Keratinocyte (primary cell): ENCODE results near the gene DISC1. TPM values are rescaled to one million over a fixed set of nuclear protein-coding genes. Genes with fewer than 3 reads are reported as not detected.

Source experiments
- DNase-seq: peaks from one replicate; pipeline ENCODE4 v3.0.0-alpha.2; 2011; ENCODE audit warnings: low read depth, missing footprints, low spot score
- FAIRE-seq: peaks from 2 replicates; lab custom pipeline; 2011; peaks lifted over from hg19 to GRCh38; lab: Jason Lieb, UNC
- H2AFZ ChIP-seq: 2 replicates; pipeline ENCODE4 v1.6.0; 2012; ENCODE audit warnings: low read length, control low read depth, inconsistent platforms; ENCODE audit not compliant: control insufficient read depth
- H3K27ac ChIP-seq: 2 replicates; pipeline ENCODE4 v1.5.1; 2011; ENCODE audit warnings: low read length; ENCODE audit not compliant: control insufficient read depth, insufficient read depth
- H3K27me3 ChIP-seq: 3 replicates; pipeline ENCODE4 v1.6.0; 2011; ENCODE audit warnings: low read length; ENCODE audit not compliant: control insufficient read depth, insufficient read depth; ENCODE audit errors: extremely low read depth
- H3K36me3 ChIP-seq, 2 experiments: 2 replicates in 1 of 2; 3 replicates in 1 of 2; pipeline ENCODE4 v1.5.1; 2011; ENCODE audit warnings: low read length in 2 of 2, mild to moderate bottlenecking in 1 of 2; ENCODE audit not compliant: control insufficient read depth in 2 of 2, insufficient read depth in 2 of 2; ENCODE audit errors: extremely low read depth in 1 of 2
- H3K4me1 ChIP-seq: 3 replicates; pipeline ENCODE4 v1.5.1; 2011; ENCODE audit warnings: low read length; ENCODE audit not compliant: control insufficient read depth, insufficient read depth; ENCODE audit errors: extremely low read depth
- H3K4me2 ChIP-seq: 3 replicates; pipeline ENCODE4 v1.6.0; 2011; ENCODE audit warnings: low read depth, low read length; ENCODE audit not compliant: control insufficient read depth, insufficient read depth; ENCODE audit errors: extremely low read depth
- H3K4me3 ChIP-seq, 3 experiments: fragments of 200-600 bp in 1 of 3; sonication (generic) in 1 of 3; 2 replicates in 2 of 3; 3 replicates in 1 of 3; pipeline ENCODE4 v1.5.1; 2011 to 2016; ENCODE audit warnings: low read length in 3 of 3, mild to moderate bottlenecking in 3 of 3, control low read depth in 2 of 3, inconsistent platforms in 1 of 3, low read depth in 1 of 3, mixed read lengths in 1 of 3, mixed run types in 1 of 3, moderate library complexity in 1 of 3; ENCODE audit not compliant: control insufficient read depth in 2 of 3, insufficient read depth in 2 of 3; ENCODE audit errors: extremely low read depth in 1 of 3
- H3K79me2 ChIP-seq: 2 replicates; pipeline ENCODE4 v1.6.0; 2012; ENCODE audit warnings: low read length; ENCODE audit not compliant: control insufficient read depth, insufficient read depth
- H3K9ac ChIP-seq: 3 replicates; pipeline ENCODE4 v1.6.0; 2011; ENCODE audit warnings: low read length; ENCODE audit not compliant: control insufficient read depth, insufficient read depth; ENCODE audit errors: extremely low read depth
- H3K9me1 ChIP-seq: 3 replicates; pipeline ENCODE4 v1.6.0; 2011; ENCODE audit warnings: low read length; ENCODE audit not compliant: control insufficient read depth, insufficient read depth; ENCODE audit errors: extremely low read depth
- H3K9me3 ChIP-seq: 2 replicates; pipeline ENCODE4 v1.5.1; 2012; ENCODE audit warnings: low read depth, low read length; ENCODE audit not compliant: control insufficient read depth
- H4K20me1 ChIP-seq: 3 replicates; pipeline ENCODE4 v1.6.0; 2011; ENCODE audit warnings: low read length; ENCODE audit not compliant: control insufficient read depth, insufficient read depth; ENCODE audit errors: extremely low read depth
- EZH2 ChIP-seq: IDR thresholded peaks from one replicate; pipeline ENCODE4 v1.6.1; 2012; ENCODE audit warnings: inconsistent platforms, mild to moderate bottlenecking, low read length, moderate library complexity
- dilution Hi-C: fragments of 300-500 bp; cut with MboI; formaldehyde crosslinking; loops from one replicate; pipeline ENCODE4 v1.7.0; 2020; ENCODE audit warnings: low sequenced_read_pairs; ENCODE audit not compliant: extremely low pct_ligation_motif_present
- polyA plus RNA-seq, 5 experiments: library from polyadenylated mRNA; depleted of rRNA in 3 of 5; stranded (reverse) in 3 of 5; stranded (forward) in 1 of 5; unstranded in 1 of 5; fragments of >200 nt; gene quantifications; 1 replicate in 1 of 5; 2 replicates in 3 of 5; 3 replicates in 1 of 5; pipeline versions ENCODE4 v1.2.1 to v1.2.3, GENCODE V29; 2011 to 2012; ENCODE audit warnings: missing spikeins in 2 of 5, low read depth in 1 of 5, low replicate concordance in 1 of 5
- TF ChIP-seq, protein P1 (sequence below), 3 experiments: IDR thresholded peaks in 1 of 3; conservative IDR thresholded peaks in 1 of 3; optimal IDR thresholded peaks in 1 of 3; 2 replicates in 2 of 3; 3 replicates in 1 of 3; pipeline versions ENCODE3 to v1.5.1; 2011; ENCODE audit warnings: low read length in 3 of 3, mild to moderate bottlenecking in 3 of 3, moderate library complexity in 2 of 3, control low read depth in 1 of 3, inconsistent platforms in 1 of 3; ENCODE audit not compliant: insufficient read depth in 2 of 3; ENCODE audit errors: extremely low read depth in 1 of 3

DISC1 gene
- polyA plus RNA-seq, 1 donor (not counting 4 experiments of a cell fraction or from before 2014, with no cell fraction given), result 0.47 TPM

DNA sequence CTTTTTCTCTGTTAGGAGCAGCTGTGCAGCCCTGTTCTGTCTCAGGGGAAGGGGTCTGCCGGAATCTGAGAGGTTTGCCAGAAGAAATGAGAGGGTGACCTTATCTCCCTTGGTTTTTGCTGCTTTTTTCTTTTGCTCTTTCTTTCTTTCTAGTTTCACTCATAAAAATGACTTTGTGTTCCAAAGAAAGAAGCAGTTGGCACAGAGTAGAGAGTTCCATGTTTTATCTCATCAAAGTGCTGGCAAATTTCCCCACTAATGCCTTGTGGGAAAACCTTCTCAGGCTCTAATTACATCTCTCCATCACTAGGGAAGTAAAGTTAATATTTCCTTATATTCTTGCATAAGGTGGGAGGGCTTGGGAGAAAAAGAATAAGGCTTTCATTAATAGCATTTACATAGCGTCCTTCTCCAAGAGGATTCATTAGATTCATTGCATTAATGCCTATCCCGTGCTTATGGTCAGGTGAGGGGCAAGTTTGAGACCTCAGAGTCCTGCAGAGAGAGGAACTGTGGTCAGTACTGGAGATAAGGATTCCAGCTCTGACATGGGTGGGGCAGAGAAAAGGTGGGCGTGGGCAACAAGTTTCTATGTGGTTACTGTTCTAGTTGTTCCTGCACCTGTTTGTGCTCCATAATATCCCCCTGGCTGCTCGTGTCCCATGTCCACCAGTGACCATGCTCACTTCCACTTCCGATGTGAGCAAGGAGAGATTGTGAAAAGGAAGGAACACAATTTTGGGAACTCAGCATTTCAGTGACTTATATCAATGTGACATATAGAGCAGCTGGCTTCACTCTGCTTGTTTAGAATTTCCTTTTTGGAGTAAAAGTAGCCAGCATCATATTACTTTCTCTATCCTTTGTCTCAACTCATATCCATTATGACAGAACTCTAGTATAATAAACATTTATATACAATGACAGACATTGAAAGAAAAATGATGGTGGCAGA is 79.5 kb downstream of the DISC1 start:
- H3K27ac ChIP-seq, result no peak overlapping the region
- FAIRE-seq, result no peak
- no peak overlapping the region for H3K9ac ChIP-seq
- no peak overlapping the region for H2AFZ ChIP-seq
- no peak for DNase-seq
- H4K20me1 ChIP-seq, result no peaks in the 10 kb centered on the region
- H3K79me2 ChIP-seq, result no peaks in the 10 kb centered on the region
- no peak overlapping the region for H3K4me2 ChIP-seq
- no peak for TF ChIP-seq EZH2
- TF ChIP-seq, protein P1, sequence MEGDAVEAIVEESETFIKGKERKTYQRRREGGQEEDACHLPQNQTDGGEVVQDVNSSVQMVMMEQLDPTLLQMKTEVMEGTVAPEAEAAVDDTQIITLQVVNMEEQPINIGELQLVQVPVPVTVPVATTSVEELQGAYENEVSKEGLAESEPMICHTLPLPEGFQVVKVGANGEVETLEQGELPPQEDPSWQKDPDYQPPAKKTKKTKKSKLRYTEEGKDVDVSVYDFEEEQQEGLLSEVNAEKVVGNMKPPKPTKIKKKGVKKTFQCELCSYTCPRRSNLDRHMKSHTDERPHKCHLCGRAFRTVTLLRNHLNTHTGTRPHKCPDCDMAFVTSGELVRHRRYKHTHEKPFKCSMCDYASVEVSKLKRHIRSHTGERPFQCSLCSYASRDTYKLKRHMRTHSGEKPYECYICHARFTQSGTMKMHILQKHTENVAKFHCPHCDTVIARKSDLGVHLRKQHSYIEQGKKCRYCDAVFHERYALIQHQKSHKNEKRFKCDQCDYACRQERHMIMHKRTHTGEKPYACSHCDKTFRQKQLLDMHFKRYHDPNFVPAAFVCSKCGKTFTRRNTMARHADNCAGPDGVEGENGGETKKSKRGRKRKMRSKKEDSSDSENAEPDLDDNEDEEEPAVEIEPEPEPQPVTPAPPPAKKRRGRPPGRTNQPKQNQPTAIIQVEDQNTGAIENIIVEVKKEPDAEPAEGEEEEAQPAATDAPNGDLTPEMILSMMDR (optimal IDR thresholded peaks at IDR 0.05 in 1 of 3, IDR thresholded peaks at IDR 0.05 in 1 of 3, conservative IDR thresholded peaks at IDR 0.05 in 1 of 3; ENCODE audit: extremely low read depth in 1 of 3, insufficient read depth in 2 of 3, low read length in 3 of 3), result no peak
- H3K4me3 ChIP-seq, result no peak overlapping the region
- H3K27me3 ChIP-seq, result no peaks in the 10 kb centered on the region
- H3K9me1 ChIP-seq, result no peaks in the 10 kb centered on the region
- no peaks in the 10 kb centered on the region for H3K9me3 ChIP-seq
- no peaks in the 10 kb centered on the region for H3K36me3 ChIP-seq
- dilution Hi-C loops, result no loop called here
- peaks cover 7% of the 10 kb centered on the region for H3K4me1 ChIP-seq

DNA sequence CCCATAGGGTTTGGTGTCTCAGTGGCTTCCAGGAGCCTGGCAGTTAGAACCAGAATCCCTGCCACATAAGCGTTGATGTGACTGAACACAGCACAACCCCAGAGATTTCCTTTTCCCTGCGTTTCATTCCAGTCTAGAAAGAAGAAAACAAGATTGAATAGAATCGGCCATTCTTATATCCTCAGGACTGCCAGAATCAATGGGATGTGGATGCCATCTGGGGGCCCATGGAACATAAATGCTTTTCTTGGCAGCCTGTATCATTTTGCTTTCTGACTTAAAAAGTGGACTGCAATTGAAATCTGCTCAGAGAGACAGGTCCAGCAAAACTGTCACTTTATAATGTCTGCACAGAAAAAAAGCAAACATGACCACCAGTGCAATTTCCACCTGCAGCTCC is 80.3 kb downstream of the DISC1 start:
- DNase-seq, result no peak
- no peak overlapping the region for H3K4me3 ChIP-seq
- no peak overlapping the region for H3K4me2 ChIP-seq
- H3K9me1 ChIP-seq, result no peaks in the 10 kb centered on the region
- dilution Hi-C loops, result no loop called here
- H3K36me3 ChIP-seq, result no peaks in the 10 kb centered on the region
- TF ChIP-seq, protein P1 (optimal IDR thresholded peaks at IDR 0.05 in 1 of 3, IDR thresholded peaks at IDR 0.05 in 1 of 3, conservative IDR thresholded peaks at IDR 0.05 in 1 of 3; ENCODE audit: extremely low read depth in 1 of 3, insufficient read depth in 2 of 3, low read length in 3 of 3), result no peak
- TF ChIP-seq EZH2, result no peak
- no peaks in the 10 kb centered on the region for H3K27me3 ChIP-seq
- no peaks in the 10 kb centered on the region for H3K79me2 ChIP-seq
- no peak overlapping the region for H3K27ac ChIP-seq
- H2AFZ ChIP-seq, result no peak overlapping the region
- no peaks in the 10 kb centered on the region for H3K9me3 ChIP-seq
- no peak overlapping the region for H3K9ac ChIP-seq
- no peaks in the 10 kb centered on the region for H4K20me1 ChIP-seq
- no peak for FAIRE-seq
- H3K4me1 ChIP-seq, result peaks cover 7% of the 10 kb centered on the region
